ENCODE data around the gene KCNH3. TPM values are rescaled to one million over a fixed set of nuclear protein-coding genes. Genes with fewer than 3 reads are reported as not detected.

KCNH3 gene
- total and polyA plus RNA-seq, 2 of the 13 experiments (the other 11 are each of a cell fraction or from before 2014, with no cell fraction given), result 0.01 to 0.07 TPM

DNA sequence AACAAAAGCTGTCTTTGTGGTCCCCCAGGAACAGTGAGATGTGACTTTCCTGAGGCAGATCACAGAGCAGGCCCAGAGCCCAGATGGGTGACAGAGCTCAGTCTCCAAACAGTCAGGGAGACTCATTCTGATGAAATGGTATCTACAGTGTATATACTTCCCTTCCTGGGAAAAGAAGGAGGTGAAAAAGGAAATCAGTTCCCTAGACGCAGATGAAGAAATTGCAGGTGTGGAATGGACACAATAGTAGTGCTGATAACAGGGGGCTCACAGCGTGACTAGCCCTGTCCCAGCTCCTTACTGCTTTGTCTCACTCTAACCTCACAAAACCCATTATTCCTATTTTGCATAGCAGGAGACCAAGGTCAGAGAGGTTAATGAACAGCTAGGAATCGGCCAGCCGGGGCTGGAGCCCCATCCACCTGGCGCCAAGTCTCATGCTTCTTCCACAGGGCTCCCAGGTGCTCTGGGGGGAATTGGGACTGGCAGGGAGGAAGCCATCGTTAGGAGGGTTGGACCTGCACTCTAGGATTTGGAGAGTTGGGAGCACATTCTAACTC, 11.9 kb downstream of the KCNH3 start (continued):
- TF ChIP-seq, protein P1, sequence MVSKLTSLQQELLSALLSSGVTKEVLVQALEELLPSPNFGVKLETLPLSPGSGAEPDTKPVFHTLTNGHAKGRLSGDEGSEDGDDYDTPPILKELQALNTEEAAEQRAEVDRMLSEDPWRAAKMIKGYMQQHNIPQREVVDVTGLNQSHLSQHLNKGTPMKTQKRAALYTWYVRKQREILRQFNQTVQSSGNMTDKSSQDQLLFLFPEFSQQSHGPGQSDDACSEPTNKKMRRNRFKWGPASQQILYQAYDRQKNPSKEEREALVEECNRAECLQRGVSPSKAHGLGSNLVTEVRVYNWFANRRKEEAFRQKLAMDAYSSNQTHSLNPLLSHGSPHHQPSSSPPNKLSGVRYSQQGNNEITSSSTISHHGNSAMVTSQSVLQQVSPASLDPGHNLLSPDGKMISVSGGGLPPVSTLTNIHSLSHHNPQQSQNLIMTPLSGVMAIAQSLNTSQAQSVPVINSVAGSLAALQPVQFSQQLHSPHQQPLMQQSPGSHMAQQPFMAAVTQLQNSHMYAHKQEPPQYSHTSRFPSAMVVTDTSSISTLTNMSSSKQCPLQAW (CRISPR knock-in tag; IDR thresholded peaks at IDR 0.05), result peak; percentile 80
- TF ChIP-seq, protein P2, sequence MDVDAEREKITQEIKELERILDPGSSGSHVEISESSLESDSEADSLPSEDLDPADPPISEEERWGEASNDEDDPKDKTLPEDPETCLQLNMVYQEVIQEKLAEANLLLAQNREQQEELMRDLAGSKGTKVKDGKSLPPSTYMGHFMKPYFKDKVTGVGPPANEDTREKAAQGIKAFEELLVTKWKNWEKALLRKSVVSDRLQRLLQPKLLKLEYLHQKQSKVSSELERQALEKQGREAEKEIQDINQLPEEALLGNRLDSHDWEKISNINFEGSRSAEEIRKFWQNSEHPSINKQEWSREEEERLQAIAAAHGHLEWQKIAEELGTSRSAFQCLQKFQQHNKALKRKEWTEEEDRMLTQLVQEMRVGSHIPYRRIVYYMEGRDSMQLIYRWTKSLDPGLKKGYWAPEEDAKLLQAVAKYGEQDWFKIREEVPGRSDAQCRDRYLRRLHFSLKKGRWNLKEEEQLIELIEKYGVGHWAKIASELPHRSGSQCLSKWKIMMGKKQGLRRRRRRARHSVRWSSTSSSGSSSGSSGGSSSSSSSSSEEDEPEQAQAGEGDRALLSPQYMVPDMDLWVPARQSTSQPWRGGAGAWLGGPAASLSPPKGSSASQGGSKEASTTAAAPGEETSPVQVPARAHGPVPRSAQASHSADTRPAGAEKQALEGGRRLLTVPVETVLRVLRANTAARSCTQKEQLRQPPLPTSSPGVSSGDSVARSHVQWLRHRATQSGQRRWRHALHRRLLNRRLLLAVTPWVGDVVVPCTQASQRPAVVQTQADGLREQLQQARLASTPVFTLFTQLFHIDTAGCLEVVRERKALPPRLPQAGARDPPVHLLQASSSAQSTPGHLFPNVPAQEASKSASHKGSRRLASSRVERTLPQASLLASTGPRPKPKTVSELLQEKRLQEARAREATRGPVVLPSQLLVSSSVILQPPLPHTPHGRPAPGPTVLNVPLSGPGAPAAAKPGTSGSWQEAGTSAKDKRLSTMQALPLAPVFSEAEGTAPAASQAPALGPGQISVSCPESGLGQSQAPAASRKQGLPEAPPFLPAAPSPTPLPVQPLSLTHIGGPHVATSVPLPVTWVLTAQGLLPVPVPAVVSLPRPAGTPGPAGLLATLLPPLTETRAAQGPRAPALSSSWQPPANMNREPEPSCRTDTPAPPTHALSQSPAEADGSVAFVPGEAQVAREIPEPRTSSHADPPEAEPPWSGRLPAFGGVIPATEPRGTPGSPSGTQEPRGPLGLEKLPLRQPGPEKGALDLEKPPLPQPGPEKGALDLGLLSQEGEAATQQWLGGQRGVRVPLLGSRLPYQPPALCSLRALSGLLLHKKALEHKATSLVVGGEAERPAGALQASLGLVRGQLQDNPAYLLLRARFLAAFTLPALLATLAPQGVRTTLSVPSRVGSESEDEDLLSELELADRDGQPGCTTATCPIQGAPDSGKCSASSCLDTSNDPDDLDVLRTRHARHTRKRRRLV (CRISPR knock-in tag; IDR thresholded peaks at IDR 0.05), result no peak
- TF ChIP-seq ZNF816 (CRISPR knock-in tag; IDR thresholded peaks at IDR 0.05; ENCODE audit: borderline replicate concordance) (no peak), EZH2 (conservative IDR thresholded peaks at IDR 0.05; ENCODE audit: low read depth, low read length) (no peak), ZGPAT (CRISPR knock-in tag; IDR thresholded peaks at IDR 0.05) (0 out of 2 replicates have a peak, but pooled peaks have one; percentile 29), ZBTB37 (CRISPR knock-in tag; IDR thresholded peaks at IDR 0.05) (no peak), SALL1 (CRISPR knock-in tag; IDR thresholded peaks at IDR 0.05) (peak; percentile 56), ZNF710 (CRISPR knock-in tag; IDR thresholded peaks at IDR 0.05; ENCODE audit: borderline replicate concordance) (peak; percentile 23; the same call in 1 of the 2 replicates), POLR2AphosphoS5 (IDR thresholded peaks at IDR 0.05; ENCODE audit: low read depth, low read length) (0 out of 2 replicates have a peak, but pooled peaks have one; percentile 29), TAF1 (CRISPR knock-in tag; IDR thresholded peaks at IDR 0.05) (peak; percentile 37; the same call in 1 of the 2 replicates), NFAT5 (CRISPR knock-in tag; IDR thresholded peaks at IDR 0.05) (no peak)

All from HepG2 (cell line).